HG03097 (cell line): ENCODE results near the gene POLR2E.

Experiments
- ATAC-seq: cut with Tn5 transposase; IDR thresholded peaks from one replicate; pipeline ENCODE4 v1.9.1; 2021; ENCODE audit not compliant: unreplicated experiment, low FRiP score

The POLR2E gene

DNA sequence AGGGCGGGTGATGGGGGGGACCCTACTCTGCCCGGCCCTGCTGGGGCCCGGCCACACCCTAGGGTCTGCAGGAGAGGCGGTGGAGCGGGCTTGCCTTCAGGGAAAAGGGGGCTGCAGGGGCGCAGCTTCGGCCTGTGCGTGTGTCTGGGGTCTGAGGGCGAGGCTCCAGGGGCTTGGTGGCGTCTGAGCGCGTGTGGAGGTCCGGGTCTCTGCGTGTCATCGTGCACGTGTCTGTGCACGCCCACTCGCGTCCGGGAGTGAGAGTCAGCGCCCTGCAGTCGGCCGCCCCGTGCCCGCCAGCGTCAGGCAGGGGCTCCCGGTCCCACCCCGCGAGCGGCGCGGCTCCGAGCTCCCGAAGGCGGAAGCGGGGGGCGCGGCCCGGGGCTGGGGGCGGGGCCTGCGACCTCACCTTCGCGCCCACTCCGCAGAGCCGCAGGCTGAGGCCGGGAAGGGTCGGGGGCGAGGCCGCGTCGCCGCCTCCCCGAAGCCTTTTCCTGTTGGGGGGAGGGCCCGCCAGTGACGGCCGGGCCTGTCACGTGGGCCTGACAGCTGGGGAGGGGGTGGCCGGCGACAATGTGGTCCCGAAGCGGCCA, 28.3 kb downstream of the POLR2E start, which contains the start of gene ARHGAP45:
Gene ARHGAP45 (plus strand): TSS at position 420 of the 593 bp plus-strand sequence. CDS start 239 bp downstream, outside the sequence.
- no peak for ATAC-seq

DNA sequence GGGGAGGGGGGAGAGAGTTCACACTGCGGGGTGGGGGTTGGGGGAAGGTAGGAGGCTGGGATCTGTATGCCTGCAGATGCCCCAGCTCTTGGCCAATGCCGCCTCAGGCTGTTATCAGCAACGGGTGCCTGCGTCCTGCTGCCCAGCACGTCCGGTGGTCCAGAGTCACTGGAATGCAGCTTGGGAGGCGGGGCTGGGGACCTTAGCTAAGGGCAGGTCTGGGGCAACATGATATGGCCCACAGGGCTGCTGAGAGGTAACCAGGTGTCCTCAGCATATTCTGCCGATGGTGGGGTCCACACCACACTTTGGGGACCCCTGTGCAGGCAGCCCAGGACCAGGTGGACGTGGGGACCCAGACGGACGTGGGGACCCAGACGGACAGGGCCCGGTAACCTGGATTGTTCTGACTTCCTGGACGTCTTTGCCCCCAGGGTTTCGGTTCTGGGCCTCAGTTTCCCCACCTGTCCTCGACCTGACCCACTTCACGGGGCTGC, 28.9 kb downstream of the POLR2E start:
- no peak for ATAC-seq

DNA sequence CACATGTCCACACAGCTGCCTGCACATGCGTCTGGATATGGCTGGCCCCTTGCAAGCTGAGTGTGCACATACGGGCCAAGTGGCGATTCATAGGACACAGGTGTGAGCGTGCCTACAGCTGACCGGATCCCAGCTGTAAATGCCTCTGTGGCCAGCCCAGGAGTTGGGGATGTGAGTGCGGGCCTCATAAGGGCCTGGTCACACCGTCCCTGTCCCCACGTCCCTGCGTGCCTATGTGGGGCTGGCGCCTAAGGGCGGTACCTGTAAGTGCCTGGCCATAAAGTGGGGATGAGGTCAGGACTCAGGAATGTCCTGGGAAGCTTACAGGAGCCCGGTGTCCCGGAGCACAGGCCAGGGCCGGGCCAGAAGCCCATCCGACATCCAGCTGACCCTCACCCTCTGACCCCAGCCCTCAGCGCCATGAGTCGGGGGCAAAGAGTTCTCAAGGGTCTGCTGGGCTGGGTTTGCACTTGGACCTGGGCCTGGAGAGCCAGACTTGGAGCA, 29.5 kb downstream of the POLR2E start:
- no peak for ATAC-seq

DNA sequence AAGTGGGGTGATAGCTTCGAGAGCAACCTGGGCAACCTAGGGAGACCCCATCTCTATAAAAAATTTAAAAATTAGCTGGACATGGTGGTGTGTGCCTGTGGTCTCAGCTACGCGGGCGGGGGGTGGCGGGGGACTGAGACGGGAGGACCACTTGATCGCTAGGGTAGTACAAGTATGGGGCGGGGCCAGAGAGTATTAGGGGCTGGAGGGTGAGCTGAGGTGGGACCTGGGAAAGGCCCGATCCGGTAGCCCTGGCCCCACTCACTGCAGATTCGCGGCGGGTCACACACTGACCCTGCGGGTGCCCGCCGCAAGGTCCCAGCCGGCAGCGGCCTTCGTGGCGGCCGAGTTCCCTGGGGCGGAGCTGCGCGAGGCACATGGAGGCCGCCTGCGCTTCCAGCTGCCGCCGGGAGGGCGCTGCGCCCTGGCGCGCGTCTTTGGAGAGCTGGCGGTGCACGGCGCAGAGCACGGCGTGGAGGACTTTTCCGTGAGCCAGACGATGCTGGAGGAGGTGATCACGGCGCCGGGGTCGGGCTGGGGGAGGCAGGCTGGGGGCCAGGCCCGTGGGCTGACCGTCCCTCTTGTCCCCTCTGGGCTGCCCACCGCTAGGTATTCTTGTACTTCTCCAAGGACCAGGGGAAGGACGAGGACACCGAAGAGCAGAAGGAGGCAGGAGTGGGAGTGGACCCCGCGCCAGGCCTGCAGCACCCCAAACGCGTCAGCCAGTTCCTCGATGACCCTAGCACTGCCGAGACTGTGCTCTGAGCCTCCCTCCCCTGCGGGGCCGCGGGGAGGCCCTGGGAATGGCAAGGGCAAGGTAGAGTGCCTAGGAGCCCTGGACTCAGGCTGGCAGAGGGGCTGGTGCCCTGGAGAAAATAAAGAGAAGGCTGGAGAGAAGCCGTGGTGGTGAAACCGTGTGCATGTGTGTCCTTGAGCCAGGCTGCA, 30.2 kb downstream of the POLR2E start:
- no peak for ATAC-seq

DNA sequence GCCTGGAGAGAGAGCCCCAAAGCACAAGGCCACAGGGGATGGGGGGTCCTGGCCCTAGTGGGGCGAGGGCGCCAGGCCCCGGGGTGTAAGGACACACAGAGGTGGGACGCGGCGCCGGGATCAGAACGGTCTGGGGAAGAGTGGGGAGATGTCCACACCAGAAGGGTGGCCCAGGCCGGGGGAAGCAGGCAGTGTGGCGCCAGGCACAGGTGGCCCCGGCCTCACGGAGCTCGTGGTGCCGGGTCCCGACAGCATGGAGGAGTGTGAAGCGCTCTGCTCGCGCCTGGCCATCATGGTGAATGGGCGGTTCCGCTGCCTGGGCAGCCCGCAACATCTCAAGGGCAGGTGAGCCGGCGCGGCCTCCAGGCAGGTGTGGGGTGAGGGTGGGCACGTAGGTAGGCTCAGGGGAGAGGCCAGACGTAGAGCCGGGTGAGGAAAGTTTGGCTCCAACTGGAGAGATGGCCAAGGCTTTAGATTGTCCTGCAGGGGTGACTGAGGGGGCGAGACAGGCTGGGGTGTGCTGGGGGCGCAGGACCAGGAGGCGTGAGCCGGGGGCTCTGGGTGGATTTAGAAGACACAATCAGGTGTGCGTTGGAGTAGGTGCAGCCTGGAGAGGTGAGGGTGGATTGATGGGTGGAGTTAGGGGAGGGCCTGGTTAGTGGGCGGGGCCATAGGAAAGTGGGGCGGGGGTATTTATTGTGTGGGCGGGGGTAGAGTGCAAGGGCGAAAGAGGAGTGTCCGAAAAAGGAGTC, 31.1 kb downstream of the POLR2E start:
- ATAC-seq: no peak

DNA sequence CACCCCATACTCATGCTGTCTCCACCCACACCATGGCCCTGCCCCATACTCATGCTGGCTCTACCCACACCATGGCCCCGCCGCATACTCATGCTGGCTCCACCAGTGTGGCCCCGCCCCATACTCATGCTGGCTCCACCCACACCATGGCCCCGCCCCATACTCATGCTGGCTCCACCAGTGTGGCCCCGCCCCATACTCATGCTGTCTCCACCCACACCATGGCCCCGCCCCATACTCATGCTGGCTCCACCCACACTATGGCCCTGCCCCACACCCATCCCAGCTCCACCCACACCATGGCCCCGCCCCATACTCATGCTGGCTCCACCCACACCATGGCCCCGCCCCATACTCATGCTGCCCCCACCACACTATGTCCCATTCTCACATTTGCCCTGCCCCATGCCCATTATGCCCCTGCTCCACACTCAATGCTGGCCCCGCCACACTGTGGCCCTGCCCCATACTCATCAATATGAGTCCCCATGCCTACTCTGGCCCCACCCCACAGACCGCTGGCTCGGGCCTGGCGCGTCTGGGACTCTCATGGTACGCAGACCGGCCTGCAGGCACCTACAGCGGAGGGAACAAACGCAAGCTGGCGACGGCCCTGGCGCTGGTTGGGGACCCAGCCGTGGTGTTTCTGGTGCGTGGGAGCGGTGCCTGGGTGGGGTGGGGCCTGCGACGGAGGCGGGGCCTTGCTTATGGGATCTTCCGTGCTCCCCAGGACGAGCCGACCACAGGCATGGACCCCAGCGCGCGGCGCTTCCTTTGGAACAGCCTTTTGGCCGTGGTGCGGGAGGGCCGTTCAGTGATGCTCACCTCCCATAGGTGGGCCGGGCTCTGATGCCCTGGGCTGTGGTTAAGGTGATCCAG, 31.9 kb downstream of the POLR2E start:
- ATAC-seq: no peak

DNA sequence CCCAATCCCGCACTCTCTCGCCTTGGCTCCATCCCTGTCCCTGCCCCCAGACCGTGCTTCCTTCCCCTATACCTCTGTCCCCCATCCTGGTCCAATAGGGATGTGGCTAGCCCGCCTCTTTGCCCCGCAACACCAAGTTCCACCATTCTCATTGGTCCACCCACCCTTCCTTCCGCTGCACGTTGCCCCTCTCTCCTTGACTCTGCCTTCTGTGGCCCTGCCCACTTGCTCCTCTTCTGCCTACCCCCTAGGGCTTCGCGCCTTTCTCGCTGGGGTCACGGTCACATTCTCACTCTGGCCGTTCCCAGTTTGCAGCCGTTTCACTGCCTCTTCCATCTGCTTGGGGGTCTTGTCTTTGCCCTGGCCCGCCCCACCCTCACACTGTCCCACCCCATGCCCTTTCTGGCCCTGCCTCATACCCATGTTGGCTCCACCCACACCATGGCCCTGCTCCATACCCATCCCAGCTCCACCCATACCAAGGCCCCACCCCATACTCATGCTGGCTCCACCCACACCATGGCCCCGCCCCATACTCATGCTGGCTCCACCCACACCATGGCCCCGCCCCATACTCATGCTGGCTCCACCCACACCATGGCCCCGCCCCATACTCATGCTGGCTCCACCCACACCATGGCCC, 32.7 kb downstream of the POLR2E start:
- no peak for ATAC-seq

DNA sequence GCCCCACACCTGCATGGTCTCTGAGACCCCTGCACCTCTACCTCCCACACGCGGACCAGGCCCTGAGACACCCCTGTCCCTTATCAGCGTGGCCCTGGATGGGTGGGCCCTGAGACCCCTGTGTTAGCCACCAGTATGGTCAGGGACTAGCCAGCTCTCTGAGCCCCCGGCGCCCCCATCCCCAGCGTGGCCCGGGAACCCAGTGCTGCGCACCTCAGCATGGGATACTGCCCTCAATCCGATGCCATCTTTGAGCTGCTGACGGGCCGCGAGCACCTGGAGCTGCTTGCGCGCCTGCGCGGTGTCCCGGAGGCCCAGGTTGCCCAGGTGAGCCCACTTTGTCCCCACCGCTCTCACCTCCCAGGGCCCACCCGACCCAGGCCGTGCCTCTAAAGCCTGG, 33.2 kb downstream of the POLR2E start:
- no peak for ATAC-seq

DNA sequence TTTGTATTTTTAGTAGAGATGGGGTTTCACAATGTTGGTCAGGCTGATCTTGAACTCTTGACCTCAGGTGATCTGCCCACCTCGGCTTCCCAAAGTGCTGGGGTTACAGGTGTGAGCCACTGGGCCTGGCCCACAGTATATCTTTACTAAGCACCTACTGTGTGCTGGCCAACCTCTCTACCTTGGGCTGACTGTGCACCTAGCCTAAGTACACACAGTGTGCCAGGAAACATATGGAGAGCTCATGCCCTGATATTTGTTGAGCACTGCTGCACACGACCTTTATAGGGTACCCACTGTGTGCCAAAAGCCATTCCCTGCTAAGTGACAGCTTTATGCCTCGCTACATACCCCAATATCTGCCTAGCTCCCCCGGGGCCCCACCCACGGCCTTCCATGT, 34.5 kb downstream of the POLR2E start:
- ATAC-seq: no peak

DNA sequence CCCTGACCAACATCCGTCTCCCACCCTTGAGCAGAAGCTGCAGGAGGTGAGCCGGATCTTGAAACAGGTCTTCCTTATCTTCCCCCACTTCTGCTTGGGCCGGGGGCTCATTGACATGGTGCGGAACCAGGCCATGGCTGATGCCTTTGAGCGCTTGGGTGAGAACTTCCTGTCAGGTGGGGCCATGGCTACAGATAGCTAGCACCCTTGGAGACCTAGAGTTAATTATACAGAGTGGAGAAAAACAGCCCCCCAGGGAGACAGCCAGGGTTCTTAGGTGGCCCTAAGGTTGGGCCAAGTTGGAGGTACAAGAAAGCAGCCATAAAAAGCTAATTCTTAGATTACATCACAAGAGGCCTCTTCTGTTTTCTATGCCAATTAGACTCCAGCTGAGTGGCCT, 37.1 kb downstream of the POLR2E start:
- ATAC-seq: no peak

DNA sequence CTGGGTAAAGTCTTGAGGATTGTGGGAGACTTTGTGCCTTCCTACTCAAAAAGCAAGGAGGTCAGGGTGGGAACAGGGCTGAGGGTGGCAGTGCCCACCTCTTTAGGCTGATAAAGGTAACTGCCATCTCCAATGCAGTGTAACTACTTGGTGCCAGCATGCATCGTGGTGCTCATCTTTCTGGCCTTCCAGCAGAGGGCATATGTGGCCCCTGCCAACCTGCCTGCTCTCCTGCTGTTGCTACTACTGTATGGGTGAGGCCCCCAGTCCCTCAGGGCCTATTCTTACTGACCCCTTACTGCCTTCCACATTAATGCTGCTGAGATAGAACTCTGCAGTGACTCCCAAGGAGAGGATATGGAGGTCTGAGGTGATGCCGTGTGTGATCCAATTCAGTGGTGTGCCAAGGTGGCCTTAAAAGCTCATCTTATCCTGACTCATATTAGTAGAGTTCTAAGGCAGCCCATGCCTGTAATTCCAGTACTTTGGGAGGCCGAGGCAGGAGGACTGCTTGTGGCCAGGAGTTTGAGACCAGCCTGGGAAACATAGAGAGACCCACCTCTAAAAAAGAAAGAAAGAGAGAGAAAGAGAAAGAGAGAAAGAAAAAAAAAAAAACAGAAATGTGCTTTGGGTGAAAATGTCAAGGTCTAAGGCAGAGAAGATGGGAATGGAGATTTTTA, 37.9 kb downstream of the POLR2E start:
- no peak for ATAC-seq

DNA sequence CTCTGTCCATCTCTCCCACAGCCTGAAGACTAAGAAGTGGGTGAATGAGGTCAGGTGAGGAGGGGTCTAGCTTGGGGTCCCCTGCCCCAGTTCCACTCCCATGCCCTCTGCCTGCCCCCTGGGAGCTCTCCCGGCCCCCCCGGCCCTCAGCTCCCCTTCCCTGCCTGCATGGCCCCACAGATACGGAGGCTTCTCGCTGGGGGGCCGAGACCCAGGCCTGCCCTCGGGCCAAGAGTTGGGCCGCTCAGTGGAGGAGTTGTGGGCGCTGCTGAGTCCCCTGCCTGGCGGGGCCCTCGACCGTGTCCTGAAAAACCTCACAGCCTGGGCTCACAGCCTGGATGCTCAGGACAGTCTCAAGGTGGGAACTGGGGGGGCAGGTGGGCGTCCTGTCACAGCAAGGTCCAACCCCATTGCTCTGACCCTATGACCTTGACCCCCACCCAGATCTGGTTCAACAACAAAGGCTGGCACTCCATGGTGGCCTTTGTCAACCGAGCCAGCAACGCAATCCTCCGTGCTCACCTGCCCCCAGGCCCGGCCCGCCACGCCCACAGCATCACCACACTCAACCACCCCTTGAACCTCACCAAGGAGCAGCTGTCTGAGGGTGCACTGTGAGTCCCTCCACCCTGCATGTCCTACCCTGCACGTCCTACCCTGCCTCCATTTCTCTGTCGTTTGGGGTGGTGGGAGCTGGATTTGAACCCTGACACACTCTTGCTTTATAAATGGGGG, 39.1 kb downstream of the POLR2E start:
- ATAC-seq: no peak

DNA sequence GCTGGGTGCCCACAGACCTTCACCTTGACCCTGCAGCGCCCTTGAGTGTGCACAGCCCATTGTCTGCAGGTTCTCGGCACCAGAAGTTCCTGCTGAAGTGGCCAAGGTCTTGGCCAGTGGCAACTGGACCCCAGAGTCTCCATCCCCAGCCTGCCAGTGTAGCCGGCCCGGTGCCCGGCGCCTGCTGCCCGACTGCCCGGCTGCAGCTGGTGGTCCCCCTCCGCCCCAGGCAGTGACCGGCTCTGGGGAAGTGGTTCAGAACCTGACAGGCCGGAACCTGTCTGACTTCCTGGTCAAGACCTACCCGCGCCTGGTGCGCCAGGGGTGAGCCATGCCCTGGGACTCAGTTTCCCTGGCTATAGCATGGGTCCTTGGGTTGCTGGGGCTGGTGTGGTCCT, 40.1 kb downstream of the POLR2E start:
- ATAC-seq: no peak

DNA sequence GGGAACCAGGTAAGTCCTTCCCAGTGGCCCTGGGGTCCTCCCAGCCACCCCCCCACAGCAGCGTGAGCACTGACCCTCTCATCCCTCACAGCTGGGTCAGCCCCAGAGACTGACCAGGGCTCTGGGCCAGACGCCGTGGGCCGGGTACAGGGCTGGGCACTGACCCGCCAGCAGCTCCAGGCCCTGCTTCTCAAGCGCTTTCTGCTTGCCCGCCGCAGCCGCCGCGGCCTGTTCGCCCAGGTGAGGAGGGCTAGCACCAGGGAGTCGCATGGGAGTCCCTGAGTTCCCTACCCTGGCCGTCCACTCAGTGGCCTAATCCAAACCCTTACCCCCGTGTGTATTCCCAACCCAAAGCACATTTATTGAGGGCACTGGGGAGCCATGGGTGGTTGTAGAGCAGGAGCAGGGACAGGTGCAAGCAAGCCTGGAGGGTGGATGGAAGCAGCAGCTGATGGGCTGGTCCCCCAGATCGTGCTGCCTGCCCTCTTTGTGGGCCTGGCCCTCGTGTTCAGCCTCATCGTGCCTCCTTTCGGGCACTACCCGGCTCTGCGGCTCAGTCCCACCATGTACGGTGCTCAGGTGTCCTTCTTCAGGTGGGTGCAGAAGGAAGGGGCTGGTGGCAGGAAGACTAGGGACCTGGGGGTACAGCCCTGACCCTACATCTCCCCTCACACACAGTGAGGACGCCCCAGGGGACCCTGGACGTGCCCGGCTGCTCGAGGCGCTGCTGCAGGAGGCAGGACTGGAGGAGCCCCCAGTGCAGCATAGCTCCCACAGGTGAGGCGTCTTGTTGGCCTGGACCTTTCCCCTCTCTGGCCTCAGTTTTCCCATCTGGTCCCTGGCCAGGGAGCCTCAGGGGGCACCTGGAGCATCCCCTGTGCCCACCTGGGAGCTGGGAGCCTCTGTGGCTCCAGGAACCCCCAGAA, 40.8 kb downstream of the POLR2E start:
- no peak for ATAC-seq

DNA sequence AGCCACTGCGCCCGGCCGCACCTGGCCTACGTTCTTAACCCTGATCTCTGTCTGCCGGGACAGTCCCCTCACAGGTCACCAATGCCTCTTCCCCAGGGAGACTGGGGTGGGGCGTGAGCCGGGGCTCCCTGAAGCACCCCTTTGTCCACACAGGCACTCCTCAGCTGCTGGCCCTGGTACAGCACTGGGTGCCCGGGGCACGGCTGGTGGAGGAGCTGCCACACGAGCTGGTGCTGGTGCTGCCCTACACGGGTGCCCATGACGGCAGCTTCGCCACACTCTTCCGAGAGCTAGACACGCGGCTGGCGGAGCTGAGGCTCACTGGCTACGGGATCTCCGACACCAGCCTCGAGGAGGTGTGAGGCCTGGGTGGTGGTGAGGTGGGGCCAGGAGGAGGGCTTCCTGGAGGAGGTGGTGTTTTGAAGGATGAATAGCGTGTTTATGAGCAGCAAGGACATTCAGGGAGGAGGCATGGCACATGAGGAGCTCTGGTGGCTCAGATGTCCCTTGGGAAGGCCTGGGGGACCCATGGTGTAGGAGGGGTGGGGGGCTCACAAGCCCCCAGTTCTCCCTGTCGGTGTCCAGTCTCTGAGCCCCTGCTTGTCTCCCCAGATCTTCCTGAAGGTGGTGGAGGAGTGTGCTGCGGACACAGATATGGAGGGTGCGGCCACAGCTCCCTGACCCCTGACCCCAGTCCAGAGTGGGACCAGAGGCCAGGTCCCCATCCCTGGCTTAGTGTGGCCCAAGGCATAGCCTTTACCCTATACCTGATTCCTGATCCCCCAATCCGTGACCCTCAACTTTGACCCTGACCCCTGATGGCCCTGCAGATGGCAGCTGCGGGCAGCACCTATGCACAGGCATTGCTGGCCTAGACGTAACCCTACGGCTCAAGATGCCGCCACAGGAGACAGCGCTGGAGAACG, 41.7 kb downstream of the POLR2E start:
- no peak for ATAC-seq

DNA sequence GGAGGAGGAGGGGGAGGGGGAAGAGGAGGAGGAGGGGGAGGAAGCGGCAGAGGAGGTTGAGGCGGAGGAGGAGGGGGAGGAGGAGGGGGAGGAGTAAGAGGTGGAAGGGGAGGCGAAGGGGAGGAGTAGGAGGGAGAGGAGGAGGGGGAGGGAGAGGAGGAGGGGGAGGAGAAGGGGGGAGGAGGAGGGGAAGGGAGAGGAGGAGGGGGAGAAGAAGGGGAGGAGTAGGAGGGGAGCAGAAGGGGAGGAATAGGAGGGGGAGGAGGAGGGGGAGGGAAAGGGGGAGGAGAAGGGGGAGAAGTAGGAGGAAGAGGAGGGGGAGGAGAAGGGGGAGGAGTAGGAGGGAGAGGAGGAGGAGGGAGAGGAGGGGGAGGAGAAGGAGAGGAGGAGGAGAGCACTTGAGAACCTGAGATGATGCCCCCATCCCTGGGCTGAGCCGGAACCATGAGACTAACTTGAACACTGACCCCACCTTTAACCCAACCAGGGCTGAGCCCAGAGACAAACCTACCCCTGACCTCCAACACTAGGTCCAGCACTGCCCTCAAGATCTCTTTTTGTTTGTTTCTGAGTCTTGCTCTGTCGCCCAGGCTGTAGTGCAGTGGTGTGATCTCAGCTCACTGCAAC, 42.7 kb downstream of the POLR2E start:
- no peak for ATAC-seq
